Cardiac muscle cell (in vitro differentiated cells and primary cell): ENCODE results near the gene DYSF. TPM values are rescaled to one million over a fixed set of nuclear protein-coding genes. Genes with fewer than 3 reads are reported as not detected.

Experiments used
- DNase-seq, 2 donors: peaks; one replicate each; pipeline versions ENCODE4 v3.0.0 to v3.0.0-alpha.2; 2010 to 2017; ENCODE audit warnings: low read depth in 1 of 2, low spot score in 1 of 2
- H3K27ac ChIP-seq: fragments of 200-600 bp; sonication (generic); 2 replicates; pipeline ENCODE4 v1.5.1; 2016
- H3K27me3 ChIP-seq: fragments of 200-600 bp; sonication (generic); 2 replicates; pipeline ENCODE4 v1.6.0; 2016; ENCODE audit warnings: control low read depth
- H3K36me3 ChIP-seq: fragments of 200-600 bp; sonication (generic); 2 replicates; pipeline ENCODE4 v1.5.1; 2016; ENCODE audit warnings: control low read depth
- H3K4me1 ChIP-seq: fragments of 200-600 bp; sonication (generic); 2 replicates; pipeline ENCODE4 v1.8.1; 2017; ENCODE audit warnings: low read depth, mild to moderate bottlenecking, mixed run types
- H3K4me3 ChIP-seq: fragments of 200-600 bp; sonication (generic); 2 replicates; pipeline ENCODE4 v1.5.1; 2016; ENCODE audit warnings: mild to moderate bottlenecking
- H3K9me3 ChIP-seq: fragments of 200-600 bp; sonication (generic); 2 replicates; pipeline ENCODE4 v1.5.1; 2017; ENCODE audit warnings: low read depth, mild to moderate bottlenecking, control low read depth
- polyA plus RNA-seq: library from polyadenylated mRNA; unstranded; fragments of >200 nt; fragmentation: Nextera tagmentation; extraction: Ambion mirVana; gene quantifications from 2 replicates; pipeline ENCODE4 v1.2.1, GENCODE V29; 2016
- total RNA-seq: library from RNA; depleted of rRNA; stranded (reverse); fragments of >200 nt; gene quantifications from 2 replicates; pipeline ENCODE4 v1.2.3, GENCODE V29; 2016
- TF ChIP-seq, protein P1 (sequence below): IDR thresholded peaks from 2 replicates; pipeline ENCODE4 v1.5.1; 2012; ENCODE audit warnings: low read depth, mild to moderate bottlenecking, low read length

DYSF gene
- total and polyA plus RNA-seq, 2 experiments from 2014 or later, result 34.6 to 57.4 TPM

DNA sequence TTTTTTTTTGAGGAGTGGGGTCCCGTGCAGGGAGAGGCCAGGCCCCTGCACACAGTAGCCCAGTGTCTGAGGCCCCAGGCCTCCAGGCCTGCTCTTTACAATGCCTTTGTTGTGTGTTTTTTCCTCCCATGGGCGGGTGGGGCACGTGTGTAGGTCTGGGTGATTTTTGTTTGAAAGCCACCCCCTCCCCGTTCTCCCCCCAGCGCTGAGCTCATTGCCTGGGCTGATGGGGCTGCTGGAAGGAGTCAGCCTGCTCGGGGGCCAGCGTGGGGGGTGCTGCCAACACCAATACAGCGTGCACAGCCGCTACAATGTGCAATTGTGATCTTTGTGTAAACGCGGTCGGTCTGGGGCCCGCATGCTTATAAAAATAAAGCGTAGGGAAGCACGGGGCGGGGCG lies 142.7 kb downstream of the DYSF start:
- no peaks in the 10 kb centered on the region for H3K4me1 ChIP-seq
- TF ChIP-seq, protein P1, sequence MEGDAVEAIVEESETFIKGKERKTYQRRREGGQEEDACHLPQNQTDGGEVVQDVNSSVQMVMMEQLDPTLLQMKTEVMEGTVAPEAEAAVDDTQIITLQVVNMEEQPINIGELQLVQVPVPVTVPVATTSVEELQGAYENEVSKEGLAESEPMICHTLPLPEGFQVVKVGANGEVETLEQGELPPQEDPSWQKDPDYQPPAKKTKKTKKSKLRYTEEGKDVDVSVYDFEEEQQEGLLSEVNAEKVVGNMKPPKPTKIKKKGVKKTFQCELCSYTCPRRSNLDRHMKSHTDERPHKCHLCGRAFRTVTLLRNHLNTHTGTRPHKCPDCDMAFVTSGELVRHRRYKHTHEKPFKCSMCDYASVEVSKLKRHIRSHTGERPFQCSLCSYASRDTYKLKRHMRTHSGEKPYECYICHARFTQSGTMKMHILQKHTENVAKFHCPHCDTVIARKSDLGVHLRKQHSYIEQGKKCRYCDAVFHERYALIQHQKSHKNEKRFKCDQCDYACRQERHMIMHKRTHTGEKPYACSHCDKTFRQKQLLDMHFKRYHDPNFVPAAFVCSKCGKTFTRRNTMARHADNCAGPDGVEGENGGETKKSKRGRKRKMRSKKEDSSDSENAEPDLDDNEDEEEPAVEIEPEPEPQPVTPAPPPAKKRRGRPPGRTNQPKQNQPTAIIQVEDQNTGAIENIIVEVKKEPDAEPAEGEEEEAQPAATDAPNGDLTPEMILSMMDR, result no peak
- no peaks in the 10 kb centered on the region for H3K9me3 ChIP-seq
- H3K36me3 ChIP-seq, result peaks cover 2% of the 10 kb centered on the region
- H3K4me3 ChIP-seq, result no peak overlapping the region
- H3K27ac ChIP-seq, result no peak overlapping the region
- H3K27me3 ChIP-seq, result no peaks in the 10 kb centered on the region
- DNase-seq, result no peak

DNA sequence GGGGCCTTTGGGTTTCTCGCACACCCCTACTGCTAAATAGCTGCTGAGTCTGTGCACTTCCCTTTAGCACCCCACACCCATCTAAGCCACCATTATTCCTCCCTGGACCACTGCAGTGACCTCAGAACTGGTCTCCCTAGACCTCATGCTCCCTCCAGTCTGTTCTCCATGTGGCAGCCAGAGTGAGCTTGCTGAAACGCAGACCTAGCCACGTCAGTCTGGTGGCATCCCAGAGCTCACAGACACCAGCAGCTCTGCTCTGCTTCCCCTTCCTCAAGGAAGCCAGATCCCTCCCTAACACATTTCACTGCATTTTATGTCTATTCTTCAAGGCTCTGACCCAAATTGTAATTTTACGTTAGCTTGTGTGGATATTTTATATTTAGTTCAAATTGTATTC lies 144.4 kb downstream of the DYSF start:
- Histone ChIP-seq H3K4me1 (no peaks in the 10 kb centered on the region), H3K27ac (no peak overlapping the region), H3K9me3 (no peaks in the 10 kb centered on the region), H3K4me3 (no peak overlapping the region), H3K36me3 (no peaks in the 10 kb centered on the region), H3K27me3 (no peaks in the 10 kb centered on the region)
- TF ChIP-seq, protein P1, result no peak
- DNase-seq, result no peak

DNA sequence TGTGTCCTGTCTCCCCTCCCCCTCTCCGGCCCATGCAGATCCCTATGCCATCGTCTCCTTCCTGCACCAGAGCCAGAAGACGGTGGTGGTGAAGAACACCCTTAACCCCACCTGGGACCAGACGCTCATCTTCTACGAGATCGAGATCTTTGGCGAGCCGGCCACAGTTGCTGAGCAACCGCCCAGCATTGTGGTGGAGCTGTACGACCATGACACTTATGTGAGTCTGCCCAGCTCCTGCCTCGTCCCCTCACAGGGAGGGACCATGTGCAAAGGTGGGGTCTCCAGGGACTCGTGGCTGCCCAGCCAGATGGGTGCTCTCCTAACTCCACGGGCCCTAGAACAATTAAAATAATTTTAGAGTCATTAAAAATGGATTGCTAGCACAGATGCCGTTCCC lies 145.2 kb downstream of the DYSF start:
- TF ChIP-seq, protein P1, result no peak
- Histone ChIP-seq H3K36me3 (no peaks in the 10 kb centered on the region), H3K4me3 (no peak overlapping the region), H3K4me1 (no peaks in the 10 kb centered on the region), H3K27ac (no peak overlapping the region), H3K9me3 (no peaks in the 10 kb centered on the region), H3K27me3 (no peaks in the 10 kb centered on the region)
- DNase-seq, result no peak

DNA sequence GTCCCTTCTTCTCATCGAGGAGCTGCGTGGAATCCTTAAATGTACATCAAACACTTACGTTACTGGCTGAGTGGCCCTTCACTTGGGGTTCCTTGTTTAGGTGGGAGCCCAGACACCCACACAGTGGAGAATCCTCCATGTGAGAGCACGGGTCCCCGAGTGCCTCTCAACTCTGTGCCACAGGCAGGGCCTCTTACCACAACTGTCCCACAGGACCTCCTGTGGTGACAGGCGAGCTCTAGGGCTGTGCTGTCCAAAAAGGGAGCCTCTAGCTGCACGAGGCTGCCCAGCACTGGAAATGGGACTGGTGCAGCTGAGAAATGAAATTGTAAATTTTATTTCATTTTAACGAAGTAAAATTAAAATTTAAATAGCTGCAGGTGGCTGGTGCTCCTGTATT lies 145.7 kb downstream of the DYSF start:
- no peak overlapping the region for H3K27ac ChIP-seq
- no peaks in the 10 kb centered on the region for H3K27me3 ChIP-seq
- H3K4me1 ChIP-seq, result no peaks in the 10 kb centered on the region
- no peaks in the 10 kb centered on the region for H3K9me3 ChIP-seq
- no peak for DNase-seq
- H3K4me3 ChIP-seq, result no peak overlapping the region
- no peaks in the 10 kb centered on the region for H3K36me3 ChIP-seq
- TF ChIP-seq, protein P1, result no peak

DNA sequence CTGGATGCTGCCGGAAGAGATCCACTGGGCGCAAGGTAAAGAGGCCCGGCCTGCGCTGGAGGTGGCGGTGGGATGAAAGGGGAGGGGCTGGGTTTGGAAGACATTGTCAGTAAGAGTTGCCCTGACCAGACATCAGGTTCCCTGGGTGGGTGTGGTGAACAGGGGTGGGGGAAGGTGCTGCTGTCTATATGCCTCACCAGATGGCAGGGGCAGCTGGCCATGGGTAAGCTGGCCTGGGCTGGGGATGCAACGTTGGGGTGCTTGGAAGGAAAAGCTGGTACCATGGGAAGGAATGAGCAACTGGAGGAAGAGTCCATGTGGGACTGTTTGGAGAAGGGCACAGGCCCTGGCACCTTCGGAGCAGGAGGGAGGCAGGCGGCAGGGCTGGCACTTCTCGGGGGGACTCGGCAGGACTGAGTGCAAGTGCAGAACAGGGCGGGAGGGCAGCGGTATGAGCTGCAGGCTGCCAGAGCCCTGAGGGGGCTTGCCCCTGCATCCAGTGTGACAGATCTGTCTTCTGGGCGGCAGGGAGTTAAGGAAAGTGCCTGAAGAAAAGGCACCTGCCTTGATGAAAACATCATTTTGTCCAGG lies 146.4 kb downstream of the DYSF start:
- H3K36me3 ChIP-seq, result no peaks in the 10 kb centered on the region
- H3K9me3 ChIP-seq, result no peaks in the 10 kb centered on the region
- TF ChIP-seq, protein P1, result no peak
- H3K27me3 ChIP-seq, result no peaks in the 10 kb centered on the region
- no peak for DNase-seq
- H3K4me1 ChIP-seq, result no peaks in the 10 kb centered on the region
- H3K27ac ChIP-seq, result no peak overlapping the region
- H3K4me3 ChIP-seq, result no peak overlapping the region
